Peyer's patch (tissue), 4 donors: ENCODE measurements around the gene MKRN3. TPM values are rescaled to one million over a fixed set of nuclear protein-coding genes. Genes with fewer than 3 reads are reported as not detected.

Experiments used
- DNase-seq, 3 donors: peaks; one replicate each; pipeline ENCODE4 v3.0.0-alpha.2; 2017 to 2019
- H3K27ac ChIP-seq, 4 donors: fragments of 200-600 bp; sonication (generic); one replicate each; pipeline ENCODE4 v1.5.1; 2016 to 2019
- H3K27me3 ChIP-seq, 2 donors: fragments of 200-600 bp; sonication (generic); one replicate each; pipeline ENCODE4 v1.5.1; 2019
- H3K36me3 ChIP-seq, 3 donors: fragments of 200-600 bp; sonication (generic); one replicate each; pipeline ENCODE4 v1.5.1; 2016 to 2019
- H3K4me1 ChIP-seq, 4 donors: fragments of 200-600 bp; sonication (generic); one replicate each; pipeline ENCODE4 v1.5.1; 2016 to 2019
- H3K4me3 ChIP-seq, 4 donors: fragments of 200-600 bp; sonication (generic); 1 replicate in 3 of 4; 2 replicates in 1 of 4; pipeline ENCODE4 v1.5.1; 2016 to 2019; ENCODE audit warnings: mild to moderate bottlenecking in 1 of 4
- H3K9me3 ChIP-seq, 4 donors: fragments of 200-600 bp; sonication (generic); one replicate each; pipeline ENCODE4 v1.5.1; 2016 to 2019; ENCODE audit warnings: mild to moderate bottlenecking in 1 of 4
- POLR2A ChIP-seq, 2 donors: fragments of 450-650 bp; IDR thresholded peaks; one replicate each; pipeline ENCODE4 v1.5.1; 2017; ENCODE audit warnings: antibody characterized with exemption in 2 of 2, mild to moderate bottlenecking in 2 of 2, moderate library complexity in 2 of 2
- total RNA-seq, 4 donors: library from RNA; depleted of rRNA; stranded (reverse); fragments of >200 nt; gene quantifications; one replicate each; pipeline ENCODE4 v1.1.0, GENCODE V29; 2016
- TF ChIP-seq, protein P1 (sequence below), 6 experiments: fragments of 450-650 bp in 4 of 6; fragments of 200-600 bp in 2 of 6; sonication (generic) in 1 of 6; IDR thresholded peaks; one replicate each; pipeline ENCODE4 v1.5.1; 2017 to 2019; ENCODE audit warnings: antibody characterized with exemption in 6 of 6, mild to moderate bottlenecking in 3 of 6, moderate library complexity in 1 of 6

MKRN3 gene
- total RNA-seq, 4 donors from 2014 or later, result 1.2 TPM; not detected in 3

DNA sequence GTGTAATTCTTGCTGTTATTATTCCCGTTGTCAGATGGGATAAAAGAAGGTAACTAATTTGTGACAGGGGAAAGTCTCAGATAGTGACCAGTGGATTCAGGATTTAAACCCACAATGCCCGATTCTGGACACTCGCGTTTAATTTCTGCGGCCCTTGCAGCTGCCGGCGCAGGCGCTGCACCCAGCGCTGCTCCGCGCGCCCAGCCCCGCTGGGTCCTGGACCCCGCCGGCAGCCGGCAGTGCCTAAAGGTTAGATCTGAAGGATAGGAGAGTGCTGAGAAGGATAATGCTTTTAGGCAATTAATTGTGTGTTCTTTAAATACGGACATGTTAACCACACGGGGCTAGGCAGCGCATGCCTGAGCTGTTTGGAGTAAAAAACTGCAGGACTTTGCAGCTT, 3.6 kb upstream of the MKRN3 start:
- Histone ChIP-seq H3K36me3 (no peaks in the 10 kb centered on the region), H3K4me3 (no peak overlapping the region), H3K27me3 (no peaks in the 10 kb centered on the region), H3K27ac (no peak overlapping the region), H3K4me1 (no peaks in the 10 kb centered on the region), H3K9me3 (peaks cover 0 to 2% (median 0%) of the 10 kb centered on the region in 4 donors)
- no peak for DNase-seq
- TF ChIP-seq, protein P1, sequence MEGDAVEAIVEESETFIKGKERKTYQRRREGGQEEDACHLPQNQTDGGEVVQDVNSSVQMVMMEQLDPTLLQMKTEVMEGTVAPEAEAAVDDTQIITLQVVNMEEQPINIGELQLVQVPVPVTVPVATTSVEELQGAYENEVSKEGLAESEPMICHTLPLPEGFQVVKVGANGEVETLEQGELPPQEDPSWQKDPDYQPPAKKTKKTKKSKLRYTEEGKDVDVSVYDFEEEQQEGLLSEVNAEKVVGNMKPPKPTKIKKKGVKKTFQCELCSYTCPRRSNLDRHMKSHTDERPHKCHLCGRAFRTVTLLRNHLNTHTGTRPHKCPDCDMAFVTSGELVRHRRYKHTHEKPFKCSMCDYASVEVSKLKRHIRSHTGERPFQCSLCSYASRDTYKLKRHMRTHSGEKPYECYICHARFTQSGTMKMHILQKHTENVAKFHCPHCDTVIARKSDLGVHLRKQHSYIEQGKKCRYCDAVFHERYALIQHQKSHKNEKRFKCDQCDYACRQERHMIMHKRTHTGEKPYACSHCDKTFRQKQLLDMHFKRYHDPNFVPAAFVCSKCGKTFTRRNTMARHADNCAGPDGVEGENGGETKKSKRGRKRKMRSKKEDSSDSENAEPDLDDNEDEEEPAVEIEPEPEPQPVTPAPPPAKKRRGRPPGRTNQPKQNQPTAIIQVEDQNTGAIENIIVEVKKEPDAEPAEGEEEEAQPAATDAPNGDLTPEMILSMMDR (IDR thresholded peaks at IDR 0.05), result no peak
- no peak for TF ChIP-seq POLR2A (IDR thresholded peaks at IDR 0.05)

DNA sequence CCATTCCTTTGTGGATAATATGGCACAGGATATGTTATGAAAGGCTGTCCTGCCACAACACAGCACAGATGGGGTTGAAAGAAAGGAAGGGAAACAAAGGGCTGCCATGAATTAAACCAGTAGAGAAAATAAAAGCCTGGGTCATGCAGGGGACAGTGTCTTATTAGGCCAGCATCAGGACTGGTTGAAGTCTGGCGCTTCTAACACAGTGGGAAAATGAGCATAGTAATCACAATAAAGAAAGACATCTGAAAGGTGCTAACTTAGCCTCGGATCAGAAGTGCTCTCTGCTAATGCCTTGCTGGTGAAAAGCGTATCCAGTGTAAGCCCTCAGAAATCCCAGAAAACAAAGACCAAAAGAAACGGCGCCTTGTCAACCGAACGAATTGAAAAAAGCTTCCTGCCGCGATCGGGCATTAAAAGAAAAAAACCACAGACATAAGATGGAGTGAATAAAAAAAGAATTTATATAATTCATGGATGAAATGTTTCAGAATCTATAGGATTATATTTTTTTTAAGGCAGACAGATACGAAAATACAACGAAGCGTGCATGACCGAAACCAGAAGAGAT, 566 bp upstream of the MKRN3 start:
- TF ChIP-seq POLR2A (IDR thresholded peaks at IDR 0.05), result no peak
- TF ChIP-seq, protein P1 (IDR thresholded peaks at IDR 0.05), result no peak
- Histone ChIP-seq H3K4me3 (peak overlapping the region in 1 of 4 donors; percentile 26), H3K36me3 (no peaks in the 10 kb centered on the region), H3K27me3 (no peaks in the 10 kb centered on the region), H3K9me3 (peaks cover 0 to 2% (median 0%) of the 10 kb centered on the region in 4 donors), H3K4me1 (no peaks in the 10 kb centered on the region), H3K27ac (no peak overlapping the region)
- DNase-seq, result no peak

DNA sequence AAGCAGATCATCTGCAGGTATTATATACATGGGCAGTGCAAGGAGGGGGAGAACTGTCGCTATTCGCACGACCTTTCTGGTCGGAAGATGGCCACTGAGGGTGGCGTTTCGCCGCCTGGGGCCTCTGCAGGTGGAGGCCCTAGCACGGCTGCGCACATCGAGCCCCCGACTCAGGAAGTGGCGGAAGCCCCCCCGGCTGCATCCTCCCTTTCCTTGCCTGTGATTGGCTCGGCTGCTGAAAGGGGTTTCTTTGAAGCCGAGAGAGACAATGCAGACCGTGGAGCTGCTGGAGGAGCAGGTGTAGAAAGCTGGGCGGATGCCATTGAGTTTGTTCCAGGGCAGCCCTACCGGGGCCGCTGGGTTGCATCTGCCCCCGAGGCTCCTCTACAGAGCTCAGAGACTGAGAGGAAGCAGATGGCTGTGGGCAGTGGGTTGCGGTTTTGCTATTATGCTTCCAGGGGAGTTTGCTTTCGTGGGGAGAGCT, 639 bp downstream of the MKRN3 start:
- no peaks in the 10 kb centered on the region for H3K36me3 ChIP-seq
- peak overlapping the region in 2 of 4 donors; percentile 46 to 48 for H3K27ac ChIP-seq
- H3K4me3 ChIP-seq, result peak overlapping the region in 3 of 4 donors; percentile 26 to 29 (median 29)
- no peak for DNase-seq
- no peaks in the 10 kb centered on the region for H3K4me1 ChIP-seq
- no peaks in the 10 kb centered on the region for H3K27me3 ChIP-seq
- no peak for TF ChIP-seq POLR2A (IDR thresholded peaks at IDR 0.05)
- TF ChIP-seq, protein P1 (IDR thresholded peaks at IDR 0.05), result no peak
- peaks cover 0 to 2% (median 0%) of the 10 kb centered on the region in 4 donors for H3K9me3 ChIP-seq

DNA sequence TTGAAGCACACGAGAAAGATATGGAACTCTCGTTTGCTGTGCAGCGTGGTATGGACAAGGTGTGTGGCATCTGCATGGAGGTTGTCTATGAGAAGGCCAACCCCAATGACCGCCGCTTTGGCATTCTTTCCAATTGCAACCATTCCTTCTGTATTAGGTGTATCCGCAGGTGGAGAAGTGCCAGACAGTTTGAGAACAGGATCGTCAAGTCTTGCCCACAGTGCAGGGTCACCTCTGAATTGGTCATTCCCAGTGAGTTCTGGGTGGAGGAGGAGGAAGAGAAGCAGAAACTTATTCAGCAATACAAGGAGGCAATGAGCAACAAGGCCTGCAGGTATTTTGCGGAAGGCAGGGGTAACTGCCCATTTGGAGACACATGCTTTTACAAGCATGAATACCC, 1.2 kb downstream of the MKRN3 start:
- Histone ChIP-seq H3K4me1 (no peaks in the 10 kb centered on the region), H3K36me3 (no peaks in the 10 kb centered on the region), H3K4me3 (no peak overlapping the region), H3K9me3 (peaks cover 0 to 2% (median 0%) of the 10 kb centered on the region in 4 donors), H3K27me3 (no peaks in the 10 kb centered on the region), H3K27ac (no peak overlapping the region)
- TF ChIP-seq, protein P1 (IDR thresholded peaks at IDR 0.05), result no peak
- TF ChIP-seq POLR2A (IDR thresholded peaks at IDR 0.05), result no peak
- DNase-seq, result no peak

DNA sequence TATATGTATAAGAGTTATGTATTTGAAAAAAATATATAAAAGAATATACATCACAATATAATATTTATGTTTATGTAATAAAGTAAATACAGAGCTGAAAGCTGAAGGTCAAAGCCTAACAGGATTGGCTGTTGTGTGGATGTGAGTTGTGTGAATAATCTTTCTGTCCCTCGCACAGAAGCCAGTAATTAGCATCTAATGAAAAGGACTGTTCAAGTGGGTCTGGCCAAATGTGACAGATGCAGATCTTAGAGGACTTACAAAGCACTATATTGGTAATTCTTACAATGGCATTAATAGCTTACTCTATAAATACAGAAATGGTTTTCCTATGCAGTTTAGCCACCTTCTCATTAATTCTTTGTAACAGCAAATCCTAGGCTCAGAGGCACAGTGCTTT, 2.4 kb downstream of the MKRN3 start:
- Histone ChIP-seq H3K4me1 (no peaks in the 10 kb centered on the region), H3K36me3 (no peaks in the 10 kb centered on the region), H3K4me3 (no peak overlapping the region), H3K27me3 (no peaks in the 10 kb centered on the region), H3K27ac (no peak overlapping the region), H3K9me3 (peaks cover 0 to 2% (median 0%) of the 10 kb centered on the region in 4 donors)
- no peak for DNase-seq
- TF ChIP-seq POLR2A (IDR thresholded peaks at IDR 0.05), result no peak

DNA sequence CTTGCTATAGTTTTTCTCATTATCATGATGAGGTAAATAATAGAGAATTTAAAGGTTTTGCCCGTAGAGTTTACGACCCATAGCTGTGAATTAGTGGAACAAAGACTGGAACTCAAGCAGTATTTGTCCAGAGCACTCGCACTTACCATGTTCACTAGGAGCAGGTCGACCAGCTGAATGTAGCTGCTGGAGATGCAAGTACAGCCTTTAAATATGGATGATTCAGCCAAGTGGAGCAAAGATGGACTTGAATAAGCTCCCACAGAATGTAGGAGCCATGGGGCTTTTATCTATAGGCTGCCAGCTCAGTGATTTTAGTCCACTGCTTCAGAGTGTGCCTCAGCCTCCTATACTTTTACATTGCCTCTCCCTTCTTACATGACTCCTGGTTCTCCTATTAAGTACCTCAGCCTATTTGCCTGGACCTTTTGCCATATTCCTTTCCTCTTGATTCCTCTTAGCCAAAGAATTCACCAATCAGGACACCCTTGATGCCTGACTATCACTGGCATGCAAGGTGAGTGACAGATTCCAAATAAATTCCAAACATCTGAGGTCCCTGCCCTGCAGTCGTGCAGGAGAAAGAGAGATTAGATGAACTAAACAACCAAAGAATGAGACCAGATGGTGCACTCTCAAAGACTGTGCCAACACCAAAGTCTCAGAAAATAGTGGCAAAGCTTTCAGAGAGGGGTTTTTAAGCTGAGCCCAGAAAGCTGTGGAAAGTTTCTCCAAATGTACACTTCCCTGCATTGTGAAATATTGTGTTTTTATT, 3.9 kb downstream of the MKRN3 start:
- no peaks in the 10 kb centered on the region for H3K36me3 ChIP-seq
- no peaks in the 10 kb centered on the region for H3K27me3 ChIP-seq
- no peaks in the 10 kb centered on the region for H3K4me1 ChIP-seq
- peaks cover 0 to 2% (median 0%) of the 10 kb centered on the region in 4 donors for H3K9me3 ChIP-seq
- TF ChIP-seq, protein P1 (IDR thresholded peaks at IDR 0.05), result no peak
- no peak for TF ChIP-seq POLR2A (IDR thresholded peaks at IDR 0.05)
- no peak for DNase-seq
- H3K27ac ChIP-seq, result no peak overlapping the region
- no peak overlapping the region for H3K4me3 ChIP-seq
